ENCODE data around the gene AK3. TPM values are rescaled to one million over a fixed set of nuclear protein-coding genes. Genes with fewer than 3 reads are reported as not detected.

AK3 gene
- total RNA-seq, 4 donors from 2014 or later = 89.6 to 184 (median 109) TPM

DNA sequence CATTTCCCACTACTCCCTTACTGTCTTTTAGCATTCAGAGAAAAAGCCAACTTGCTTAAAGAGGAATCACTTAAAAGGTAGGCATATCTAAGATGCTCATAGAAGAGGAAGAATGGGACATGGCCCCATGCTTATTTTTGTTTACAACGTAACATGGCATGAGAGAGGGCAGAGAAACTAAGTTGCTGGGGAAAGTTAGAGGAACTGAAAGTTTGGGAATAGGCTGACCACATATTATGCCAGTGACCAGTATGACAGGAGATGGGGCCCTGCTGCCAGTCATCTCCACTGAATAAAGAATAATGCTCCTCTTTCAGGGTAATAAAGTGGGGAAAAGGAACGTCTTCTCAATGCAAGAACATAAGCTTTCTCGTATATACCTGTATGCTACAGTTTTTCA lies 77.0 kb downstream of the AK3 start:
- TF ChIP-seq CTCF (IDR thresholded peaks at IDR 0.05; ENCODE audit: low read depth) = no peak

DNA sequence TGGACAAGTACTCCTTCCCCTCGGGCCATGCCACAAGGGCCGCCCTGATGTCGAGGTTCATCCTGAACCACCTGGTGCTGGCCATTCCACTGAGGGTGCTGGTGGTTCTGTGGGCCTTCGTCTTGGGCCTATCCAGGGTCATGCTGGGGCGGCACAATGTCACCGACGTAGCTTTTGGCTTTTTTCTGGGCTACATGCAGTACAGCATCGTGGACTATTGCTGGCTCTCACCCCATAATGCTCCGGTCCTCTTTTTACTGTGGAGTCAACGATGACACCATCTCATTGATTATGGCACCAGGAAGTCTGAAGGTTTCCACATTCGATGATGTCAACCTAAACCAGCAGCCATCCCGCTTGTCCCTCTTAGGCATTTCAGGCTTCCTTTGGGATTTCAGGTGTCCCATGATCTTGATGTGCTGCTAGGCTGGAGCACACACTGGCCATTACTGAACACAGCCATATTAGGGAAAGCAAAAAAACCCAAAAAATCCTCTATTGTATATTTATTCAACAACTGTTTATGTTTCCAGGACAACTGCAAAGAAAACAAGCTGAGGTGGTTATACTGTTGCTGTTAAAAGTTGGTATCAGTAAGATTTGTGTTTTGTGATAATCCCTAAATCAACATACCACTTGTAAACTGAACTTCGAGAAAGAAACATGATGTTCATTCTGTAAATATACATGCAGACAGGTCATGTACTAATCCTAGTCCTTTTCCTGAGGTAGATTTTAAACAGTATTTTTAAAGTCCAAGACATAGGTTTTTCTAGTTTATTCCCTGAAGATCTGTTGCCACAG lies 77.8 kb downstream of the AK3 start:
- no peak for TF ChIP-seq CTCF (IDR thresholded peaks at IDR 0.05; ENCODE audit: low read depth)

DNA sequence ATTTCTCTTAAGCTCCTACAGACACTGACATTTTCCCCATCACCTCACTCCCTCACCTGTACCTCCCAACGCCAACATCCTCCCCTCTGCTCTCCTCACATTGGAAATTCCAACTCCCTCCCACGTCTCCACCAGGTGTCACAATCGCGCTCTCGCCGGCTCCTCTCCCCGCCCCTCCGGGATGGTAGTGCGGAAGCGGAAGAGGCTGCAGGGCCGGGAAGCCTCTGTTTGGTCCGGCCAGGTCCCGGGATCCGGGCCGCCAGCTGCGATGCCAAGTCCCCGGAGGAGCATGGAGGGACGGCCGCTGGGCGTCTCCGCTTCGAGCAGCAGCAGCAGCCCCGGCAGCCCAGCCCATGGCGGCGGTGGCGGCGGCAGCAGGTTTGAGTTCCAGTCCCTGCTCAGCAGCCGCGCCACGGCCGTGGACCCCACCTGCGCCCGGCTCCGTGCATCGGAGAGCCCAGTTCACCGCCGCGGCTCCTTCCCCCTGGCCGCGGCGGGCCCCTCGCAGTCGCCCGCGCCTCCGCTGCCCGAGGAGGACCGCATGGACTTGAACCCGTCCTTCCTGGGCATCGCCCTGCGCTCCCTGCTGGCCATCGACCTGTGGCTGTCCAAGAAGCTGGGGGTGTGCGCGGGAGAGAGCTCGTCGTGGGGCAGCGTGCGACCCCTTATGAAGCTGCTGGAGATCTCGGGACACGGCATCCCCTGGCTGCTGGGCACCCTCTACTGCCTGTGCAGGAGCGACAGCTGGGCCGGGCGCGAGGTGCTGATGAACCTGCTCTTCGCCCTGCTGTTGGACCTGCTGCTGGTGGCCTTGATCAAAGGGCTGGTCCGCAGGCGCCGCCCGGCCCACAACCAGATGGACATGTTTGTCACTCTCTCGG lies 78.7 kb downstream of the AK3 start, which contains the start of gene PLPP6:
PLPP6 (plus strand) TSS at position 187 of the 881 bp plus-strand sequence; CDS start at position 269, 82 bp downstream.
- no peak for TF ChIP-seq CTCF (IDR thresholded peaks at IDR 0.05; ENCODE audit: low read depth)

DNA sequence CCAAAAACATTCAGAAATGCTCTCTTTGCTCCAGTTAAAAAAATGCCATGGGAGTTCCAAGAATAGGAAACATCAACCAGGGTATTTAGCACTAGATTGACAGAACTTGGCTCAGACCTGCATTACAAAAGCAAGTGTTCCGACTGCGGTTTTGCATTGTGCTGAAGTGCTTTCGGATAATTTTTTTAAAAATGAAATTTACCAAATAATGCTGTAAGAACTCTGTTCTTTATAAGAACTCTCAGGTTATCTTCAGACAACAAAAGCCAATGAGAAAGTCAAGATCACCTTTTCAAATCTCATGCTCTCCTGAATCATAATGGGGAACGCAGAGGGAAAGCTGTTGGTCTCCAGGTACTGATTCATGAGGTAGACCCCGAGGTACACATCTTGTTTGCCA lies 79.4 kb downstream of the AK3 start:
- no peak for TF ChIP-seq CTCF (IDR thresholded peaks at IDR 0.05; ENCODE audit: low read depth)

DNA sequence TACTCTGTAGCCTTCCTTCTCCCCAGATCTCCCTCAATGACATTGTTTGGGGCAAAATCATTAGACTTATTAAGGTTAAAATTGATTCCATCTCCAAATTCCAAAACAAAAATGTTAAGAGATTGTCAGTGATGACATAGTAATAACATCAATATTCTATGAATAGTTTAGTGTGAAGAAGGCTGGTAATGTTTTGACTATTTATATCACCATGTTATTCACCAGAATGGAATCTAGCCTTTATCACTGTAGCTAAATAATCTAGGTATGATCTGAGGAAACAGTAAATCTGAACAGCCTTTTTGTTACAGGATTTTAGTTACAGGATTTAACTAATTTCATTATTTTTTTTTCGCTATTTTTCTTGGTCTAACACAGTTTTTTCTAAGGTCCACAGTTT lies 79.8 kb downstream of the AK3 start:
- no peak for TF ChIP-seq CTCF (IDR thresholded peaks at IDR 0.05; ENCODE audit: low read depth)

Other genes with a start within 250 kb of the AK3 start
- 1 to 10 TPM; 5.2 to 7.0 (median 6.1) TPM for gene PLPP6, start 78.9 kb downstream of the AK3 start, total RNA-seq
- gene SPATA6L, start 74.7 kb downstream of the AK3 start, total RNA-seq = 1 to 10 TPM; 1.8 to 5.3 (median 2.8) TPM
- 100 to 1,000 TPM in 1 of 4 donors, 10 to 100 TPM in 3; 32.1 to 106 (median 37.7) TPM for gene CDC37L1, start 61.6 kb downstream of the AK3 start, total RNA-seq
- gene RCL1, start 51.7 kb upstream of the AK3 start, total RNA-seq = 100 to 1,000 TPM in 2 of 4 donors, 10 to 100 TPM in 2; 64.4 to 166 (median 102) TPM
- 10 to 100 TPM; 60.7 to 71.7 (median 63.8) TPM for gene JAK2, start 244.1 kb upstream of the AK3 start, total RNA-seq